ENCODE measurements around the gene TRIM2.

- TF ChIP-seq REST (IDR thresholded peaks at IDR 0.05; ENCODE audit: low read depth): no peak
- TF ChIP-seq CTCF (IDR thresholded peaks at IDR 0.05 in 2 of 3, conservative IDR thresholded peaks at IDR 0.05 in 1 of 3; ENCODE audit: borderline replicate concordance in 1 of 3, insufficient read depth in 1 of 3, low read depth in 2 of 3, low read length in 2 of 3): no peak
- TF ChIP-seq YY1 (IDR thresholded peaks at IDR 0.05; ENCODE audit: extremely low read depth, insufficient replicate concordance, low read depth, low read length): no peak
- no peak for TF ChIP-seq MAX (IDR thresholded peaks at IDR 0.05)
- TF ChIP-seq CEBPB (IDR thresholded peaks at IDR 0.05; ENCODE audit: low read depth): no peak
- TF ChIP-seq POLR2AphosphoS5 (IDR thresholded peaks at IDR 0.05; ENCODE audit: low read depth, low read length): no peak
- no peak for TF ChIP-seq EZH2phosphoT487 (IDR thresholded peaks at IDR 0.05; ENCODE audit: borderline replicate concordance)
- TF ChIP-seq POLR2A (IDR thresholded peaks at IDR 0.05; ENCODE audit: borderline replicate concordance, extremely low read depth, insufficient read depth, insufficient read length): no peak
- TF ChIP-seq JUND (IDR thresholded peaks at IDR 0.05): no peak
- no peak for TF ChIP-seq ELF1 (IDR thresholded peaks at IDR 0.05; ENCODE audit: borderline replicate concordance, low read depth)
- no peak for TF ChIP-seq EZH2 (IDR thresholded peaks at IDR 0.05)
- no peak for TF ChIP-seq EGR1 (IDR thresholded peaks at IDR 0.05; ENCODE audit: low read depth)
These were observed 79.0 kb downstream of the TRIM2 start for GRCh38 chr4:153283260-153283659.

Measured in HCT116 (cell line).